ENCODE data around the gene CNOT4.

- no peak for TF ChIP-seq CTCF (IDR thresholded peaks at IDR 0.05; ENCODE audit: low read depth, low read length)
- no peak for TF ChIP-seq EZH2phosphoT487 (IDR thresholded peaks at IDR 0.05; ENCODE audit: low read depth)
Observed at GRCh38 chr7:135334830-135335543, 174.9 kb downstream of the CNOT4 start.
